Measurements from ENCODE around the gene TLX2.

GRCh38 chr2:74560591-74560990 lies 46.3 kb downstream of the TLX2 start:
- TF ChIP-seq CTCF (IDR thresholded peaks at IDR 0.05) (no peak), POLR2A (IDR thresholded peaks at IDR 0.05) (no peak)

Measured in lower leg skin (tissue), 3 donors.